ENCODE data around the gene ALG12. TPM values are rescaled to one million over a fixed set of nuclear protein-coding genes. Genes with fewer than 3 reads are reported as not detected.

Gene ALG12
- total and polyA plus RNA-seq, 8 donors, result 2.3 to 30.7 (median 9.0) TPM

DNA sequence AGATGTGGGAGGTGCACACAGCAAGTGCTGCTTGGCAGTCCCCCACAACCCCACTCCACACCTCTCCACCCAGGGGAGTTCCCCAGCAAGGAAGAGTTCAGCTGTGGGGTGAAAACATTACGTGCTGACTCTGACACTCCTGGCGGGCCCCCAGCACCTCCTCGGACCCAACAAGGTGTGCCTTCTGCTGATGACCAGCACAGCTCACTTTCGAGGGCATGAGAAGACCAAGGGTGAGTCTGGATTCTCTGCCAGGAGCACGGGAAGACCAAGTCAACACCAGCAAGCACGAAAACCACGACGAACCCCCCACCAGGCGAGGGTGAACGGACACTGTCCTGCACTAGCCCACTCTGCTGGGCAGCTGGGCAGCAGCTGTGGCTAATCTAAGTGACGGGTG lies 1.4 kb downstream of the ALG12 start:
- peak overlapping the region in 1 of 5 donors; percentile 97 for H3K27ac ChIP-seq
- H3K4me1 ChIP-seq, result peaks cover 17 to 33% (median 32%) of the 10 kb centered on the region in 4 donors
- 86 to 90% (median 87%) methylated on average over 11 of the region's 11 CpGs for WGBS, 5 donors
- peak overlapping the region; percentile 79 to 93 (median 88) for H3K4me3 ChIP-seq
- no peaks in the 10 kb centered on the region for H3K9me3 ChIP-seq
- TF ChIP-seq, protein P1, sequence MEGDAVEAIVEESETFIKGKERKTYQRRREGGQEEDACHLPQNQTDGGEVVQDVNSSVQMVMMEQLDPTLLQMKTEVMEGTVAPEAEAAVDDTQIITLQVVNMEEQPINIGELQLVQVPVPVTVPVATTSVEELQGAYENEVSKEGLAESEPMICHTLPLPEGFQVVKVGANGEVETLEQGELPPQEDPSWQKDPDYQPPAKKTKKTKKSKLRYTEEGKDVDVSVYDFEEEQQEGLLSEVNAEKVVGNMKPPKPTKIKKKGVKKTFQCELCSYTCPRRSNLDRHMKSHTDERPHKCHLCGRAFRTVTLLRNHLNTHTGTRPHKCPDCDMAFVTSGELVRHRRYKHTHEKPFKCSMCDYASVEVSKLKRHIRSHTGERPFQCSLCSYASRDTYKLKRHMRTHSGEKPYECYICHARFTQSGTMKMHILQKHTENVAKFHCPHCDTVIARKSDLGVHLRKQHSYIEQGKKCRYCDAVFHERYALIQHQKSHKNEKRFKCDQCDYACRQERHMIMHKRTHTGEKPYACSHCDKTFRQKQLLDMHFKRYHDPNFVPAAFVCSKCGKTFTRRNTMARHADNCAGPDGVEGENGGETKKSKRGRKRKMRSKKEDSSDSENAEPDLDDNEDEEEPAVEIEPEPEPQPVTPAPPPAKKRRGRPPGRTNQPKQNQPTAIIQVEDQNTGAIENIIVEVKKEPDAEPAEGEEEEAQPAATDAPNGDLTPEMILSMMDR (IDR thresholded peaks at IDR 0.05), result no peak
- TF ChIP-seq EP300 (IDR thresholded peaks at IDR 0.05) (no peak), POLR2A (IDR thresholded peaks at IDR 0.05) (no peak)
- no peaks in the 10 kb centered on the region for H3K27me3 ChIP-seq
- no peak for DNase-seq
- intact Hi-C loops (cut with DNase I; ENCODE audit: low total_unique reads), result no loop called here
- peaks cover 20 to 54% (median 49%) of the 10 kb centered on the region in 4 donors for H3K36me3 ChIP-seq

- no peak overlapping the region for H3K27ac ChIP-seq
- H3K4me1 ChIP-seq, result peaks cover 17 to 33% (median 32%) of the 10 kb centered on the region in 4 donors
- TF ChIP-seq POLR2A (IDR thresholded peaks at IDR 0.05) (no peak), EP300 (IDR thresholded peaks at IDR 0.05) (no peak), POLR2AphosphoS5 (IDR thresholded peaks at IDR 0.05) (no peak)
- TF ChIP-seq, protein P1 (IDR thresholded peaks at IDR 0.05), result no peak
- peaks cover 20 to 54% (median 49%) of the 10 kb centered on the region in 4 donors for H3K36me3 ChIP-seq
- no peaks in the 10 kb centered on the region for H3K27me3 ChIP-seq
- intact Hi-C loops (cut with DNase I; ENCODE audit: low total_unique reads), result no loop called here
- no peak overlapping the region for H3K4me3 ChIP-seq
- WGBS, 5 donors, result 91 to 97% (median 96%) methylated on average over 11 to 12 of the region's 12 CpGs
- no peak for DNase-seq
- no peaks in the 10 kb centered on the region for H3K9me3 ChIP-seq
Measured at GRCh38 chr22:49915610-49916009, 2.6 kb downstream of the ALG12 start.

DNA sequence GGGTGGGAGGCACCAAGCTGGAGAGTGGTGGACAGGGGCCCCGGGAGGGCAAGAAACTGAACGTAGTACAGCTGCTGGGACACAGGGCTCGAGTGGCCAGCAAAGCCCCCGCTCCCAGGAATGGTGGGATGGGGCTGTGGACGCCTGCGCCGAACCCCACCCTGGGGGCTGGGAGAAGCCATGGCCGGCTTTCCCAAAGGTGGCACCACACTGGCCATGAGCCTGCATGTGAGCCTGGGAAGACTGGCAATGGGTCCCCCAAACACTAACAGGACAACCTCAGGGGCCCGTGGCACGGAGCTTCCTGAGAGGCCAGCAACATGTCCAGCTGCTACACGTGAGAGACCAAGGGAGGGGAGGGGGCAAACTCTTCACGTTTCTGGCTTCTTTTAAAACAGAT lies 4.0 kb downstream of the ALG12 start:
- DNase-seq, result no peak
- H3K9me3 ChIP-seq, result no peaks in the 10 kb centered on the region

DNA sequence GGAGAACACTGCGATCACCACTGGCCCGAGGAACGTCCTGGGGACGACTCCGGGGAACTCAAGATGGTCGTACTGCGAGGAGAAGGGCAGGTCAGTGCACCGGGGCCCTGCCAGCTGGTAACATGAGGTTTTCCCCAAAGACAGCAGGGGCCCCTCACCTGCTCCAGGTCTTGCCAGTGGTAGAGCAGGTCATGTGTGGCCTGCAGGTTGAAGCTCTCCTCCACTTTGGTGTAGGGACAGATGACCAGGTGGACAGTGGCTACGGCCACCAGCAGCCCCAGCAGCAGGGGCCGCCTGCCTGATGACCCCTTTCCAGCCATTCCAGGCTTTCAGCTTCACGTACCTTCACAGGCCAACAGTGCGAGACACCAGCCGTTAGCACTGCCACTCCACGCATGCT lies 4.8 kb downstream of the ALG12 start:
- intact Hi-C loops (cut with DNase I; ENCODE audit: low total_unique reads), result no loop called here
- H3K9me3 ChIP-seq, result no peaks in the 10 kb centered on the region
- peaks cover 6 to 15% (median 14%) of the 10 kb centered on the region in 4 donors for H3K4me1 ChIP-seq
- TF ChIP-seq POLR2A (IDR thresholded peaks at IDR 0.05), result no peak
- no peak overlapping the region for H3K27ac ChIP-seq
- DNase-seq, result no peak
- WGBS, 5 donors, result 95 to 98% (median 96%) methylated on average over 11 to 14 of the region's 14 CpGs
- peaks cover 23 to 69% (median 64%) of the 10 kb centered on the region in 4 donors for H3K36me3 ChIP-seq
- H3K27me3 ChIP-seq, result no peaks in the 10 kb centered on the region
- no peak overlapping the region for H3K4me3 ChIP-seq

More for the DNA sequence above, 4.0 kb downstream of the ALG12 start:
- TF ChIP-seq POLR2A (IDR thresholded peaks at IDR 0.05) (no peak), EP300 (IDR thresholded peaks at IDR 0.05) (no peak), POLR2AphosphoS5 (IDR thresholded peaks at IDR 0.05) (no peak)
- TF ChIP-seq, protein P1 (IDR thresholded peaks at IDR 0.05), result no peak
- Histone ChIP-seq H3K4me3 (no peak overlapping the region), H3K27me3 (no peaks in the 10 kb centered on the region), H3K4me1 (peaks cover 11 to 20% (median 20%) of the 10 kb centered on the region in 4 donors), H3K36me3 (peaks cover 15 to 60% (median 56%) of the 10 kb centered on the region in 4 donors), H3K27ac (no peak overlapping the region)
- WGBS, 5 donors, result 85 to 93% (median 89%) methylated on average over 11 to 12 of the region's 12 CpGs
- intact Hi-C loops (cut with DNase I; ENCODE audit: low total_unique reads), result no loop called here

GRCh38 chr22:49913026-49913425 lies 5.2 kb downstream of the ALG12 start:
- no peak for DNase-seq
- H3K27ac ChIP-seq, result no peak overlapping the region
- 94 to 96% (median 96%) methylated on average over 14 of the region's 14 CpGs for WGBS, 5 donors

More at GRCh38 chr22:49913026-49913425, 5.2 kb downstream of the ALG12 start:
- Histone ChIP-seq H3K27me3 (no peaks in the 10 kb centered on the region), H3K4me3 (no peak overlapping the region), H3K9me3 (no peaks in the 10 kb centered on the region), H3K36me3 (peaks cover 27 to 73% (median 68%) of the 10 kb centered on the region in 4 donors), H3K4me1 (peaks cover 6 to 15% (median 14%) of the 10 kb centered on the region in 4 donors)
- no peak for TF ChIP-seq POLR2AphosphoS5 (IDR thresholded peaks at IDR 0.05)
- TF ChIP-seq EP300 (IDR thresholded peaks at IDR 0.05), result no peak
- TF ChIP-seq POLR2A (IDR thresholded peaks at IDR 0.05), result no peak
- TF ChIP-seq, protein P1 (IDR thresholded peaks at IDR 0.05), result no peak
- intact Hi-C loops (cut with DNase I; ENCODE audit: low total_unique reads), result no loop called here

Data from stomach (tissue), 9 donors.